ENCODE measurements around the gene DTL. TPM values are rescaled to one million over a fixed set of nuclear protein-coding genes. Genes with fewer than 3 reads are reported as not detected.

DTL gene
- total RNA-seq, 1 experiment from 2014 or later, result 73.0 TPM

GRCh38 chr1:211986628-211987254, 48.8 kb upstream of the DTL start:
- Histone ChIP-seq H3K18ac (ENCODE audit: insufficient read length, low read depth, low read length) (no peak overlapping the region), H3K23me2 (ENCODE audit: insufficient read length, low read depth, low read length, poor library complexity, severe bottlenecking) (no peaks in the 10 kb centered on the region), H3K27me3 (ENCODE audit: insufficient read depth, low read length) (no peaks in the 10 kb centered on the region), H2BK20ac (ENCODE audit: low read depth, low read length, poor library complexity, severe bottlenecking) (no peak overlapping the region), H3K23ac (ENCODE audit: insufficient read length, low read depth, low read length) (no peak overlapping the region), H4K91ac (ENCODE audit: insufficient read length, low read depth, low read length) (no peak overlapping the region), H3K56ac (ENCODE audit: insufficient read length, low read depth, low read length) (no peak overlapping the region), H2AK5ac (ENCODE audit: insufficient read length, low read length) (no peak overlapping the region), H3K79me1 (ENCODE audit: insufficient read depth, low read depth, low read length, poor library complexity, severe bottlenecking) (no peaks in the 10 kb centered on the region), H2BK15ac (ENCODE audit: low read depth, low read length) (no peak overlapping the region), H3T11ph (ENCODE audit: low read length) (no peak overlapping the region), H3K79me2 (ENCODE audit: insufficient read depth, low read length) (no peaks in the 10 kb centered on the region), H3K4me2 (ENCODE audit: insufficient read depth, insufficient read length, low read length) (no peak overlapping the region), H2BK120ac (ENCODE audit: low read depth, low read length, poor library complexity, severe bottlenecking) (no peak overlapping the region), H4K8ac (replicated peaks; ENCODE audit: insufficient read length, low read depth, low read length) (no peak overlapping the region), H3K4ac (ENCODE audit: low read depth, low read length) (no peak overlapping the region), H3K4me1 (ENCODE audit: insufficient read depth, low read length) (no peaks in the 10 kb centered on the region), H3K9me3 (ENCODE audit: control insufficient read depth, low read depth, low read length) (no peaks in the 10 kb centered on the region), H3K9ac (ENCODE audit: extremely low read depth, insufficient read length, low read length) (no peak overlapping the region), H3K27ac (ENCODE audit: insufficient read length, low read depth, low read length) (no peak overlapping the region), H2BK5ac (ENCODE audit: insufficient read length, low read length) (no peak overlapping the region), H4K20me1 (ENCODE audit: control insufficient read depth, insufficient read depth, insufficient read length) (no peaks in the 10 kb centered on the region), H3K14ac (ENCODE audit: insufficient read depth, low read length) (no peak overlapping the region), H2AFZ (ENCODE audit: low read length) (no peak overlapping the region), H2BK12ac (ENCODE audit: insufficient read length, low read depth, low read length) (no peak overlapping the region), H4K5ac (ENCODE audit: insufficient read length, low read depth, low read length) (no peak overlapping the region)
- H3K27me3 Mint-ChIP-seq (ENCODE audit: low read depth), result no peaks in the 10 kb centered on the region
- no peaks in the 10 kb centered on the region for H3K4me1 Mint-ChIP-seq
- no peak for DNase-seq
- TF ChIP-seq, protein P1, sequence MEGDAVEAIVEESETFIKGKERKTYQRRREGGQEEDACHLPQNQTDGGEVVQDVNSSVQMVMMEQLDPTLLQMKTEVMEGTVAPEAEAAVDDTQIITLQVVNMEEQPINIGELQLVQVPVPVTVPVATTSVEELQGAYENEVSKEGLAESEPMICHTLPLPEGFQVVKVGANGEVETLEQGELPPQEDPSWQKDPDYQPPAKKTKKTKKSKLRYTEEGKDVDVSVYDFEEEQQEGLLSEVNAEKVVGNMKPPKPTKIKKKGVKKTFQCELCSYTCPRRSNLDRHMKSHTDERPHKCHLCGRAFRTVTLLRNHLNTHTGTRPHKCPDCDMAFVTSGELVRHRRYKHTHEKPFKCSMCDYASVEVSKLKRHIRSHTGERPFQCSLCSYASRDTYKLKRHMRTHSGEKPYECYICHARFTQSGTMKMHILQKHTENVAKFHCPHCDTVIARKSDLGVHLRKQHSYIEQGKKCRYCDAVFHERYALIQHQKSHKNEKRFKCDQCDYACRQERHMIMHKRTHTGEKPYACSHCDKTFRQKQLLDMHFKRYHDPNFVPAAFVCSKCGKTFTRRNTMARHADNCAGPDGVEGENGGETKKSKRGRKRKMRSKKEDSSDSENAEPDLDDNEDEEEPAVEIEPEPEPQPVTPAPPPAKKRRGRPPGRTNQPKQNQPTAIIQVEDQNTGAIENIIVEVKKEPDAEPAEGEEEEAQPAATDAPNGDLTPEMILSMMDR (conservative IDR thresholded peaks at IDR 0.05), result no peak
- peaks cover 0 to 23% (median 6%) of the 10 kb centered on the region in 3 experiments; a peak in 5 of 7 replicates for H3K36me3 Mint-ChIP-seq (ENCODE audit: insufficient read depth in 1 of 3, low read depth in 3 of 3)
- H3K9me3 Mint-ChIP-seq, result no peaks in the 10 kb centered on the region
- no peak overlapping the region for H3K4me3 Mint-ChIP-seq
- no CpG with 5 or more reads among the region's 7 CpGs for WGBS (ENCODE audit: extremely low coverage, insufficient read length, low lambda C conversion rate)
- H3K27ac Mint-ChIP-seq, result peak overlapping the region in 1 of 3 experiments; percentile 8; a peak in 2 of 7 replicates

All from H9 (cell line).